NCI-H345 (cell line): ENCODE results near the gene TBC1D22A.

Experiments
- DNase-seq: peaks from one replicate; lab custom pipeline; 2025; lab: John Stamatoyannopoulos, UW

The TBC1D22A gene

DNA sequence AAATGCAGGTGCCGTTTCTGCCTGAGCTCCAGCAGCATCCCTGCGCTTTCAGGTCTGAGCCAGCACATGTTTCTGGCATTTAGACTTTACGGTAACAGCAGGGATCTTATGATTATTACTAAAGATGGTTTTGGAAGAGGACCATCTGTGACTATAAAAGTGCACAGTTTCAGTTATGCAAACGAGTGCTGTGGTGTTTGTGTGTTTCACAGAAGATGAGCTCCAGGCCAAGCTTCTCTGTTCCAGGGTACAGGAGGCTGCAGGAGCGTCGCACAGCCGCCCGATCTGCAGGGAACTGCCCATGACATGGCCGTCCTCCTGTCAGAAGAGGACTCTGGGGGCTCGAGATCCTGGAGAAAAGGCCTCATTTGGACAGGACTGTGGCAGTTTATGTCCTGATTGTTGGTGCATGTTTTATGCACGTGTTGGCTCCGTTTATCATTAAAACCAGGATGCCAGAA is 297.3 kb downstream of the TBC1D22A start:
- DNase-seq: no peak

- DNase-seq: no peak
Measured at GRCh38 chr22:47060718-47061117, 298.3 kb downstream of the TBC1D22A start.

GRCh38 chr22:47061226-47061625 is 298.8 kb downstream of the TBC1D22A start:
- DNase-seq: no peak

- no peak for DNase-seq
Measured at GRCh38 chr22:47062126-47062525, 299.7 kb downstream of the TBC1D22A start.

- DNase-seq: no peak
Measured at GRCh38 chr22:47063071-47063509, 300.6 kb downstream of the TBC1D22A start.

- no peak for DNase-seq
Measured at GRCh38 chr22:47063606-47064005, 301.2 kb downstream of the TBC1D22A start.

GRCh38 chr22:47064016-47064415 is 301.6 kb downstream of the TBC1D22A start:
- no peak for DNase-seq

DNA sequence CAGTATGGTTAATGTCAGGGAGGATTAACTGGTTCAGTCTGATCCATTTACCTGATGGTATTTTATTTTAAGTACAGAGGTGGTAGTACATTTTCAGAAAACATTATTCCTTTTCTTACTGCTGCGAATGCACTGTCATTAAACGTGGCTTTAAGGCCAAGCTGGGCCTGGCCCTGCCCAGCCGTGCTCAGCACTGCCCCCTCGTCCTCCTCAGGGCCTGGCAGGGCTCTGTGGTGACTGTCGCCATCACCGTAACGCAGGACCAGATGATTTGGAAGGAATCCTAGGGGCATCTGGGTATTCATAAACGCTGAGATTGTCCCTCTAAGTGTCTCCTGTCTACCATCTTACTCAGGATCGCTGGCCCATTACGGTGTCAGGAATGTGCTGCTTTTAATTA is 302.0 kb downstream of the TBC1D22A start:
- no peak for DNase-seq

DNA sequence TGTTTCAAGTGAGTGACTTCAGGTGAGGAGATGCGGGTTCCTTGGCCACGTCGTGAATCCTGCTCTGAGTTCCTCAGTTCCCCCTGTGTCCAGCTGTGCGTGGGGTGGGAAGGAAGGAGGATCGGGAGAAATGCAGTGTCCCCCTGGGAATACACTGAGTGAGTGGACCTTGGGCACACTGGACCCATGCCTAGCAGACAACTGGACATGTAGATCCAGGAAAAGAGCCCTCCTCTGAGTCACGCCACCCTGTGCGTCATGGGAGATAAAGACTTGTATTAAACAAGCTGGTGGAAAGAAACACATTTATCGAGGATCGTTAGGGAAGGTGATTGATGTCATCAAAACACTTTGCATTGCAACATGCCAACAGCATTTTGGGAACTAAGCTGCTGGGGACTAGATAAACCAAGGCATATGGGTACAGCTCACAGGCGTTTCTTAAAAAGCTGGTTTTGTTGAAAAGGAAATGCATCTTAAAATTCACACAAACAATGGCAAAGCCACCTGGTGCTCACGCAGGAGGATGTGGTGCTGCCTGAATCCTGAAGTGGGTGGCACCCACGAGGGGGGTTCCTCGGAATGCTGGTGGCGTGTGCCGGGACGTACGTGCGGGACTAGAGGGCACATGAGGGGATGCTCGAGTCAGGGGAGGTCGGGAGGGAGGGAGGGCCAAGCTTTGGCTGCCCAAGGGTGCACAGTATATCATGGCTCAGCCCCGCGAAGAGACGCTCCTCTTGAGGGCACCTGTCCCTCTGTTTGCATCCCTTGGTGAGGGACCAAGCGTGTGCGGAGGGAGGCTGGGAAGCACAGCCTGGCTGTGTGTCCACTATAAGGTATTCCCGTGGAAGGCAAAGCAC is 303.5 kb downstream of the TBC1D22A start:
- no peak for DNase-seq

DNA sequence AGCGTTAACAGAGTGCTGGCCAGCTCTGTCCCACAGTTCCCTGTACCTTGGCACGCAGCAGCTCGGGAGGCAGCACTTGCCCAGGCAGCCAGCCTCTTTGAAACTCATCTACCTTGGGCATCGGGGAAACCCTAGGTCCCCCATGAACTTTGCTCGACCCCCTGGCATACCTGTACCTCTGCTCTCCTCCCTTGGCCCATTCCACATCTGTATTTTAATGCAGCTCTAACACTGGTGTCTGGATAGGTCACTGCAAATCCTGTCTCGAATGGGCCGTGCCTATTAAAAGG is 304.1 kb downstream of the TBC1D22A start:
- DNase-seq: no peak

DNA sequence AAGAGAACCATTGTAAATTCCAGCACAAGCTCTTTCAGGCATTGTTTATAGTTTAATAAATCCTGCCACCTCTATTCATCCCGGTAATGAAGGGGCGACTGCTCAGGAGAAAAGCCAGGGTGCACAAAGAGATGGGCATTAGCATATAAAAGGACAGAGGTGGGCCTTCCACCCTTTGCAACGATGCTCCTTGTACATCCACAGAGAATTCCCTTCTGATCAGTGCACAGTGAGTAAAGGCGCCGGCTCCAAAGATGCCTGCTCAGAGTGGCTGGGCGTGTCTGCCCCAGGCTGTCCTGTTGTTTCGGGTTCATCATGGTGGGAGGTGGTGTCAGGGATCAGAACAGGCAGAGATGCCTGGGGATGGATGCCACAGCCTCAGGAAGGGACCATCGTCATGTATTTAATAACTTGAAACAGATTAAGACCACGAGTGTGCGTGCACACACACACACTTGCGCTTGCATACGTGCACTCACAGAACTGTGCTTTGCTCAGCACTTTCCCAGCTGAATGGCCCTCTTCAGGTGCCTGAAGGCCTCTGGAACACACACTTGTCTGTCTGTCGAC is 305.0 kb downstream of the TBC1D22A start:
- no peak for DNase-seq

DNA sequence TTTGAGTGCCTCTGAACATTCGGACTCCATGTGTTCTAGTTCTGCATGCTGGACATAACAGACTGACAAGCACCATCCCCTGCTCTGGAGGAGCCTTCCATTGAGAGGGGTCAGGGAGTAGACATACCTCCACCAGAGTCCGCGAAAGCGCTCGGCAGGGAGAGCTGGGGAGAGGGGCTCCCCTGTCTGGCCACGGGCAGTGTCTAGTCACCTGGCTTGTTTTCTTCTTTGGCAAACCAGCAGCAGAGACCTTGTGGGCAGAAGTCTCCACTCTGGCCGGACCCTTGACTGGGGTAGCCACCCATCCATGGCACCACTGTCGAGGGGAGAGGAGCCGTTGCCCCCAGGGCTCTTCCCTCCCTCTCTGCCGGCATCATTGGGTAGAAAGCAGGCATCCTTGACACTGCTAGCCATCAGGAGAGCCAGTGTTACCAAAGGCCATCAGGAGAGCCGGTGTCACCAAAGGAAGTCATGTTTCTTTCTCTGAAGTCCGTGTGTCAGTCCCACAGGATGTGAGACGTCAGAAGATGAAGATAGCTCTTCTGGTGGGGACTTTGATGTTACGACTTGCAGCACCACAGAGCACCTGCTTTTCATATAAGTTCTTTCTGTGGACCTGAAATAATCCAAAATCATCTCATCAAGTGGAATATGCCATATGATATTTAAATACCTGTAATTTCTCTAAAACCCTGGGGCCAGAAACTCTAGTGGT is 305.6 kb downstream of the TBC1D22A start:
- DNase-seq: no peak

DNA sequence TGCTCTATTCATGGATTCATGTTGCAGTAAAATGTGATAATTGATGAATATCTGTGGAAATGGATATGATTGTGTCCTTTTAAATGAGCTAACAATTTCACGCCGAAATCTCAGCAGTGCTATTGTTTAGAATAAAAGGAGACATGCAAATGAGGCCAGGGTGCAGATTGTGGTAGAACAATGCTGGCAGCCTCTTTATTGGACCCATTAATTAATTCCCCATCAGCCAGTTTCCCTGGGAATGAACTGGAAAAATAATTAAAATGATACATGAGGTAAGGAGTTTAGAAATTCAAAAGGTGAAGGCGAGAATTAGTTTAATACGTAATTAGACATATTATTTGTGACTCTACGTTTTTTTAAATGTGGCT is 306.2 kb downstream of the TBC1D22A start:
- DNase-seq: no peak

- DNase-seq: no peak
Measured at GRCh38 chr22:47069270-47069669, 306.8 kb downstream of the TBC1D22A start.

- DNase-seq: no peak
Measured at GRCh38 chr22:47071078-47071806, 308.8 kb downstream of the TBC1D22A start.

- DNase-seq: no peak
Measured at GRCh38 chr22:47071807-47072641, 309.6 kb downstream of the TBC1D22A start.

GRCh38 chr22:47072642-47072967 is 310.2 kb downstream of the TBC1D22A start:
- no peak for DNase-seq

DNA sequence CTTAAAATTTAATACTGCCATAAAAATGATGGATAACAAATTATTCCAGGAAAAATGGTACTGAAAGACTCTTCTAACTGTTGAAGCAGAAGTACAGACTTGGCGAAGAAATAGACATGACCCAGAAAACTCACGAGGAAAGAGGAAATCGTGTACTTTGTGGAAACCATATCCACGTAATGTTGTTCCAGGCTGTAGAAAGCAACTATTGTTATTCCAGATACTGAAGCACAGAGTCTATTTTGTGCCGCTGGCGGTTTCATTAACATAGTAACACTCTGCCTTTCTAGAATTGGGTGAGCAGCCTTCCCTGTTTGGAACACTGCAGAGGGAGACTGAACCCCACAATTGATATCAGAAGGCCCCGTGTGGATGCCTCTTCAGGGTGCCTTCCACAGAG is 310.6 kb downstream of the TBC1D22A start:
- no peak for DNase-seq

DNA sequence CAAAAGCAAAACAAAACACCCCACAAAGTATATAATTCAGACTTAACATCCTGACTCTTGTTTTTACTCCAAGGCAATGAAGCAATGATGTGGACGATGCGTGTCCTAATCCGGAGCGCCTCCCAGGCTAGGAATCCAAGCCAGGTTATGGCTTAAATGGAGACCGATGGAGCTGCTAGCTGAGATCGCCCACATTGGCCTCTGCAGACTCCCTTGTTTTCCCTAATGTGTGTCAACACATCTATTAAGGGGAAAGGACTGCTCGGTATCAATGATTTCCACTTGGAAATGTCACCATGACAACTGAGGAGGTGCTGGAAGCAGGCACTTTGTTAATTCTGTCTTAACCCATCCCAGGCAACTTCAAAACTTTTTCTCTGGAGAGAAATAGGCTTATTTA is 311.7 kb downstream of the TBC1D22A start:
- DNase-seq: no peak

DNA sequence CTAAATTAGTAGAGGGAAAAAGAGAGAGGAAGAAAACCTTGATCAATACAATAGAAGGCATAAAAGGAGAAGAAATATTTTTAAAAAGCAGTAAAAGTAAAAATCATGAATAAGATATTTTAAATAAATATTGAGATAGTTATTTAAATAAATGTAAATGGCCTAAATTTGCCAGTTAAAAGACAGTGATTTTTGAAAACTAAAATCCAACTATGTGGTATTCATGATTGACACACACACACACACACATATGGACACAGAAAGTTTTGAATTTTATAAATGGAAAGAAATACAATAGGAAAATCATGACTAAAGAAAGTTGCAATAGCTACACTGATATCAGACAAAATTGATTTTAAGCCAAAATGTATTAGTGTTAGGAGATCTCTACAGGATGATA is 313.1 kb downstream of the TBC1D22A start:
- DNase-seq: no peak

DNA sequence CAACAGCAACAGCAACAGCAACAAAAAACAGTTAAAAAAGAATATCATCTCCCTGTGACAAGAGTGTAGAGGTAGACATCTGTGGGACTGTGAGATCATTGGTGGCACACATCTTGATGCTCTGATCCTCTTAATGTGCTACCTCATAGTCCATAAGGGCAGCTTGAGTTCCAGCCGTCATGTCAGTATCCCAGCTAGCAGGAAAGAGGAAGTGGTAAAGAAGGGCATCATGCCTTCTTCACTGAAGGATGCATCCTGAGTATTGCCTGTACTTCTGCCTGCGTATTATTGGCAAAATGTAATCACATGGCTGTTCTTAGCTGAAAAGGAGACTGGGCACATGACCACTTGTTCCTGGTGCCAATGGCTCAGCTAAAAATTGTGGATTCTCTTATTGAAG is 314.3 kb downstream of the TBC1D22A start:
- no peak for DNase-seq

- DNase-seq: no peak
Measured at GRCh38 chr22:47080100-47080499, 317.6 kb downstream of the TBC1D22A start.
